GM15510 (cell line): Measurements from ENCODE around the gene CNNM2.

ENCODE experiments used
- POLR2A ChIP-seq: IDR thresholded peaks from 3 replicates; pipeline ENCODE4 v1.6.1; 2011; ENCODE audit warnings: borderline replicate concordance; ENCODE audit not compliant: insufficient read length; ENCODE audit errors: extremely low read depth

Gene CNNM2

DNA sequence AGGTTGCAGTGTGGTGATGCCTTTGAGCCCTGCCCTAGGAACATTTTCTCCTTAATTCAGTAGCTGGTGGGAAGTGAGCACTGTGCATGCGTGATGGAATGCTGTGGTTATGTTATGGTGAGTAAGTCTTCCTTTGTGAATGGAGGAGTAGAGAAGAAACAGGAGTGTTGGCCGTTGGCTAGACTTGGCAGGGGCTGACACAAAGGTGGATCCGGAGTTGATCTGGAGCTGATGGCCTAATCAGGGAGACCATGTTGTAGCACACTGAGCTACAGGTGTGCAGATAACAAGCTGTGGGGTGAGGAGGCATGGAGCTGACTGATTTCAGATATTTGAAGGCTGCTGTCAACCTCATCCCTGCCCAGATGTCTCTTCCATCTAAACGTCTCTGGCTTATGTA lies 122.3 kb downstream of the CNNM2 start:
- TF ChIP-seq POLR2A: no peak

DNA sequence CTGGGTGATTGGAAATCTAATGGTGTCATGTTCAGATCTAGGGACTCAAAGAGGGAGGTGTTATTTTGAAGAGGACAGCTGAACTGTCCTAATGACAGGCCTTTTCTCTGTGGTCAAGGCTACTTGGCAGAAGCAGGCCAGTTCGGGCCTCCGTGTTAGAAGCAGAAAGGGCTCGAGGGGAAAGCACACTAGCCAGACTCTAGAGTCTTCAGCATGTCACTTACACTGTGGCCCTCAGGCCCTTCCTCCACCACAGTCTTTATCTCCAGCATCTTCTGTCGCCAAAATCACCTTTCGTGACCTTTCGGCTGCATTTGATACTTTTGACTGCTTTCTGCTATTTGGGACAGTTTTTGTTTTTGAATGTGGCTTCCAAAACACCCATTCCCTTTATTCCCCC lies 123.3 kb downstream of the CNNM2 start:
- TF ChIP-seq POLR2A: no peak

DNA sequence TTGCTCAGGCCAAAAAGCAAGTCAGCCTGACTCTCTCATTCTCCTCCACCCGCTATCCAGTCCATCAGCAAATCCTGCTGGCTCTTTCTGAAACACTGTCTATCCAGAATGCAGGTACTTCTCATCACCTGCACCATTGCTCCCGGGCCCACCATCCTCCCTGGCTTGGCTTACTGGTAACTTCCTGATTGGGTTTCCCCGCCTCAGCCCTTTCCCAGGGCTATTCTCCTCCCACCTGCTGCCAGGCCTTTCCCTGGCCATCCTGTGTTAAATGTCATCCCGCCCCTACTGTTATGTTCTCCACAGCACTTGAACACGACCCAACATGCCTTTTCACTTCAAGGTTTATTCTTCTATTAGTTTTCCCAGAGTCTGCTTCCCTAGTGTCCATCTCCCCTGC lies 124.0 kb downstream of the CNNM2 start:
- no peak for TF ChIP-seq POLR2A

DNA sequence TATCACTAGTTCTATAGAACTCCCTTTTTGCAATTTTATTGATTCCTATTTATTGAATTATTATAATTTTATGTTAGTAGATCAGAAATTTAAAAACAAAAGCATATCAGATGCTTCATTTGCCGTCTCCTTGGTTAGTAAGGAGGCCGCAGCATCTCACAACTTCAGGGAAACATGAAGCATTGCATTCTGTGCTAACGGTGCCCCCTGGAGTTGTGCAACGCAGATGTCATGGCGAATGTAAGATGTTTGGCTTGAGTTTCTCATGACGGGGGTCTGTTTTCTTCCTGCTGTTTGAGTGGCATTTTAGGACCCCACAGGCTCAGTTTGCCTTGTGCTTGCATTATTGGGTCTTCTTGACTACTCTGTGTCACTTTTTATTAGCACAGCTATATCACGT lies 124.8 kb downstream of the CNNM2 start:
- no peak for TF ChIP-seq POLR2A

DNA sequence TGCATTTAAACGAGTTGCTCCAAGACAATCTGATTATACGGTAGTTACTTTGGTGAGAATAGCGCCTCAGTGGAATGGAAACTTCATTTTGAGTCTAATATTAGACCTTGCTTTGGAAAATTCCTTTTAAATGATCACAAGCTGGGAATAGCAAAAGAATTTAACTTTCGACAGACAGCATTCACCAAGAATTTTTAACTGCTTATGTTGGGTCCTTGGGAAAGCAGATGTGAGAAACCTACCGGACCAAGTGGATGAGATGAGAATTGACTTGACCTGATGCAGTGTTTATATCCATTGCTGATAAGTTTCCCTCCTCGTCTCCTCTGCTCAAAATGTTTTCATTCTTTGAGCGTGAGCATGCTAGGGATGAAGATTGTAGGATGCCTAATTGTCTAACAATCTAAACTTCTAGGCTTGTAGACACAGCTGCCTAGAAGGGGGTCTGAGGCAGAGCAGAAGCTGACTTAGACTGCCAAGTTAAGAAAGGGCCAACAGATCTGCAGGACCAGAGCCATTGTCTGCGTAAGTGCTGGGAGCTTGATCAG lies 126.9 kb downstream of the CNNM2 start:
- TF ChIP-seq POLR2A: no peak

DNA sequence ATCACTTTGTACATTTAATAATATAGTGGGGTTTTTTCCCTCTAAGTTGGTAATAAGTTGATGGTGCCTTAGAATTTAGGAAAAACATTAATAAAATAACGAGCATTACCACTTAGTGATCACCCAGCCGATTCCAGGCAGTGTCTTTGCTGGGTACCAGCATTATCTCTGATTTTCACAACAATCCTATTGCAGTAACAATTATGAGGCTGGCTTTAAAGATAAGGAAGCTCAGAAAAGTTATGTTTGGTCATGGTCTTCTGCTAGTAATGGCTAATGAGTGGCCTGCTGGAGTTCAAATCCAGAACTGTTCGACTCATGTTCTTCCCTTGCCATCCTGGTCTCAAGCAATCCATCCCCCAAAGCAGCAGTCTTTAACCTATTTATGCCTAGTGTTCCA lies 127.9 kb downstream of the CNNM2 start:
- no peak for TF ChIP-seq POLR2A

DNA sequence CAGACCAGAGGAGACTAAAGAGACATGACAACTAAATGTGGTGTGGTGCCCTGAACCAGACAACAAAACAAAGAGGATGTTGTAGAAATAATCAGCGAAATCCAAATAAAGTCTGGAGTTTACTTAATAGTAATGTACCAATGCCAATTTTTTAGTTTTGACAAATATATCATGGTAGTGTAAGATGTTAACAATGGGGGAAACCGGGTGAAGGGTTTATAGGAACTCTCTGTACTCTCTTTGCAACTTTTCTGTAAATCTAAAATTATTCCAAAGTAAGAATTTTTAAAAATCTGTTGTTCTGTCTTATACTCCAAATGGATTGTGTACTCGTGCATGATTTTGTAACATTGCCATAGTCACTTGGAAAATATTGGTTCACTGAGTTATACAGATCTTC lies 129.3 kb downstream of the CNNM2 start:
- no peak for TF ChIP-seq POLR2A

DNA sequence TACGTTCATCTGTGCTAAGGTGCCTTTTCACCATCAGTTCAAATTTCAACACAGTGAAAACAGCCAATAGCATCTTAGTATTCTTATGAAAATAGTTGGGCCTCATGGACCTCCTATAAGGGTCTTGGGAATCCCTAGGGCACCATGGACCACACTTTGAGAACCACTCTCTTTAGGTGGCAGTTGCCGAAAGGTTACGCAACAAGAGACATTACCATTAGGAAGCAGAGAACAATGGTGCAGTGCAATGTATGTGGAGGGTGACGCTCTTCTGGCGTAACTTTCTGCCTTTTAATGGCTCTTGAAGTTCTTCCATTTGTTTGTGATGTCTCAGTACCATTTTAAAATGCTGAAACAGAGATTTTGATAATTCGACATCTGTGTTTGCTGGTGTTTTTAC lies 131.1 kb downstream of the CNNM2 start:
- no peak for TF ChIP-seq POLR2A

DNA sequence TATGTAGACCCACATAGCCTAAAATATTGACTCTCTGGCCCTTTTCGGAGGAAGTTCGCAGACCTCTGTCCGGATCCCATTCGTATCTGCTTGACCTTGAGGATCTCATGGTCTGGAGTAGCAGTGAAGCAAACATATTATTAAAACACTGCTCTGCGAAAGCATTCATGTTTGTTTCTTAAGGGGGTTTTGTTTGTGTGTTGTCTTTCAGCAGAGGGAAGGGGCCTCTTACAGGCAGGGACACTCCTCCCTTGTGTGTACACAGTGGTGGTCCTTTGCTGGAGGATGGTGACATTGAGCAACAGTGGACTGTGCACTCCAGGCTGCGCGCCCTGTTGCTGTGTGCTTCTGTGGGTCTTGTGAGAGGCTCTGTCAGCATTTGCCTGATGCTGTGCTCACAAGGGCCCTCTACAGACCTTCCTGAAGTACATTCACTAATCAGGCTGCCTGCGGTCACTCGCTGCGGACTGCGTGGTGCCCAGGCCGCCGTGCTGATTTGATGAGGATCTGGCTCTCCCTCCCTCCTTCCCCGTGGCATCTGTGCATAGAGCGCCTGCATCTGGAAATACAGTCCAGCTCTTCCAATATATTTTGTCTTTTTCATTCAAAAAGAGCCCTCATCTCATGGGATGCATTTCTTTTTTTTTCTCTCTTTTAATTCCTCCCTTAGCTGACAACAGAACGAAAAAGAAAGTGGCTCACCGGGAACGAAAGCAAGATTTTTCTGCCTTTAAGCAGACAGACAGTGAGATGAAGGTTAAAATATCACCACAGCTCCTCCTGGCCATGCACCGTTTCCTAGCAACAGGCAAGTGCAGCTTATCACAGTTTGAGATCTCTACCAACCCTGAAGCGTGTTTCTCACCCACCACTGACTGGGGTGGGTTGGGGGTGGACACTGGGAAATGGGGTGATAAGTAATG lies 135.8 kb downstream of the CNNM2 start:
- no peak for TF ChIP-seq POLR2A

DNA sequence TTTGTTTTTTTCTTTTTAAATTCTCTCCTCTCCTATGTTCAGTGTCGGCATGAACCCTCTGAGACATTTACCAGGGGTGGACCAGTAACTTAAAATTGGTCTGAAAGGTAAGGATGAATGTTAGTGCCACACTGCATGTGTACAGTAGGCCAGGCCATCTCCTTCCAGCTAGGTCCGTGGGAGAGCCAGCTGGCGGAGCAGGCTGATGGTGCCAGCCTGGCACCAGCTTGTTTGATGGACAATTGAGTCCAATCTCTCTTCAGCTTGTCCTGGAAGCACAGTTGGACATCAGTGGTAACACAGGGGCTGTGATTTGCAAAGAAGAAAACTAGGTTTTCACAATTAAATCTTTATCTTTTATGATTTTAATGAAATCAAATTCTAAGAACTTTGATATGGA lies 136.5 kb downstream of the CNNM2 start:
- TF ChIP-seq POLR2A: no peak

DNA sequence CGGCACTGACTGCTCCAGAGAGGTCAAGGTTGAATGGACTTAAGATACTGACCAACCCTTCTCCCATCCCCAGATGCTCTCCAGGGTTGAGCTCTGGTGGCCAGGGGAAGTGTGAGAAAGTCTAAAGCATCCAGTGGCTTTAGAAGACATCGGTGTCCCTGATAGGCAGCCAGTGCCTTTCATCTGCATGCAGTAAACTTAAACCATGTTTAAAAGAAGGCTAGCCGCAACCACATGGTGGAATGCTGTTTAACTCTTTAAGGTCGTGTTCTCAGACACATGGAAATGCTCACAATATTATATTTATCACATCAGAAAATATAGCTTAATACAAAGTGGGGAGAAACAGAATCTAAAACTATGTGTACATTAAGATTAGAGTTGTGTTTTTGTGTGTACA lies 137.0 kb downstream of the CNNM2 start:
- no peak for TF ChIP-seq POLR2A

DNA sequence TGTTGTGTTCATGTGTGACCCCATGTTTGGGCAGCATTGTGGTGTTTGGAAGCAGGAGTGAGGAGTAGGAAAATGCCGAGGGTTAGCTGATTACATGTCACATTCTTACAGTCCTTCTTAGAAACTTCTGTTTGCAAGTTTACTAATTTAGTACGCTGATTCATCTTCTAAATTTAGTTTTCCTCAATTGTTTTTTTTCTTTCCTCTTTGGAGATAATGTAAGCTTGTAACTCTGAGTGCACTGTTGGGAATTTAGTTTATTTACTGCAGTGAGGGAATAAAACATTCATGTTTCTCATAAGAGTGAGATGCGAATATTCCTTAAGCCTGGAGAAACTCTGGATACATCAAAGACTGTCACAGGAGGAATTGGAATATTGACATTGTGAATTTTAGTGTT lies 139.9 kb downstream of the CNNM2 start:
- no peak for TF ChIP-seq POLR2A

DNA sequence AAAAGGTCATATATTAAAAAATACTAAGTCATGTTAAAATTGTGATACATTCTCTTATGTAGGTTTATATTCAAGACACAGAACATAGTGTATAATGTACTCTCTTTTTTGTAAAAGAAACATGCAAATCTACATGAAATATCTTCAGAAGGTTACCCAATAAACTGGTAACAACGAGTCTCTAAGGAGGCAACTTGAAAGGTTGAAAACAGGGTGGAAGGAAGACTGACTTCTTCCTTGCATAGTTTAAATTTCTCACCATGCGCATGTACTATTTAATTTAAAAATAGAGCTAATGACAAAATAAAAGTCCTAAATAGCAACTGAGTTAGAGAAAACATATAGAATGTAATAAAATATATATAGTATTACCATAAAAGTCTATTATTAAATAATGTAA lies 142.5 kb downstream of the CNNM2 start:
- no peak for TF ChIP-seq POLR2A

DNA sequence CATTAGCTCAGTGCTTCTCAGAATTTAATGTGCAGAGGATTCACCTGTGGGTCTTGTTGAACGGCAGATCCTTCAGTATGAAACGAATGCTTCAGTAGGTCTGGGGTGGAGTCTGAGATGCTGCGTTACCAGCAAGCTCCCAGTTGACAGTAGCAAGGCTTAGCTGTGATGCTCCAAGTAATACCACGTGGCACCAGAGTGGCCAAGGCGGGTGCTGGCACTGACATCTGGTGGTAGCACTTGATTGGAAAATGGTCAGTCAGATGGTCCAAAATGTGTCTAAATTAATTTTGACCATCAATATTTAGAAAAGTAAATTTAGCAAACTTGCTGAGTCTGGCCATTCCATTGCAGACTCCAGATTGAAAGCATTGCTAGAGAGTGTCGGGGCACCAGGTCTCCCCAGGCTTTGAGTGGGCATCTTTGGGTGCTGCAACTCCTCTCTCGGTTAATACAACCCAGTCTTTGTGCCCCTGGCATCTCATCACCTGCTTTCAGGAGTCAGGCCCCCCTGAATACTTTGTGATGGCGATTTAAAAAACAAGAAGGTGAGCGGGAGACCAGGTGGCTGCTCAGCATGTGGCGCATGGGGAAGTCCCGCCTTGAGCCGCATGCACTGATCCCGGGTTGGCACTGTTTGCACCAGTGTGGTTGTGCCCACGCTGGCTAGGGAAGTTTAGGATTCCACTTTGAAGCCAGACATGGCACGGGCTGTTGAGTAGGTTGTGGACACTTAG lies 144.9 kb downstream of the CNNM2 start:
- no peak for TF ChIP-seq POLR2A

DNA sequence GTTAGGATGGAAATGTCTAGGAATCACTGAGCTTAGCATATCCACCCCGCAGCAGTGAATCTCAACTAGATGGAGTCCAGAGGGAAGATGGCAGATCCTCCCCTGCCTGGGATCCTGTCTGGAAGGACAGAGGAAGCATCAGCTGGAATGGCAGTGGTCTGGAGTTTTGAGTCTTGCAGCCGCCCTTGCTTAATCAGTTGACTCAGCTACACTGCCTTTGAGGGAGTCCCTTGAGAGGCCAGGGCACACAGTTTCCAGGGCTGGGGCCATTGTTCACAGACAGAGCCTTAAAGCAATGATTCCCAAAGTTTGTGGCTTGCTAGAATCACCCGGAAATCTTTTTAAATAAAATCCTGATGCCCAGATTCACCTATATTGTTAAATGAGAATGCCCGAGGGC lies 146.9 kb downstream of the CNNM2 start:
- no peak for TF ChIP-seq POLR2A

DNA sequence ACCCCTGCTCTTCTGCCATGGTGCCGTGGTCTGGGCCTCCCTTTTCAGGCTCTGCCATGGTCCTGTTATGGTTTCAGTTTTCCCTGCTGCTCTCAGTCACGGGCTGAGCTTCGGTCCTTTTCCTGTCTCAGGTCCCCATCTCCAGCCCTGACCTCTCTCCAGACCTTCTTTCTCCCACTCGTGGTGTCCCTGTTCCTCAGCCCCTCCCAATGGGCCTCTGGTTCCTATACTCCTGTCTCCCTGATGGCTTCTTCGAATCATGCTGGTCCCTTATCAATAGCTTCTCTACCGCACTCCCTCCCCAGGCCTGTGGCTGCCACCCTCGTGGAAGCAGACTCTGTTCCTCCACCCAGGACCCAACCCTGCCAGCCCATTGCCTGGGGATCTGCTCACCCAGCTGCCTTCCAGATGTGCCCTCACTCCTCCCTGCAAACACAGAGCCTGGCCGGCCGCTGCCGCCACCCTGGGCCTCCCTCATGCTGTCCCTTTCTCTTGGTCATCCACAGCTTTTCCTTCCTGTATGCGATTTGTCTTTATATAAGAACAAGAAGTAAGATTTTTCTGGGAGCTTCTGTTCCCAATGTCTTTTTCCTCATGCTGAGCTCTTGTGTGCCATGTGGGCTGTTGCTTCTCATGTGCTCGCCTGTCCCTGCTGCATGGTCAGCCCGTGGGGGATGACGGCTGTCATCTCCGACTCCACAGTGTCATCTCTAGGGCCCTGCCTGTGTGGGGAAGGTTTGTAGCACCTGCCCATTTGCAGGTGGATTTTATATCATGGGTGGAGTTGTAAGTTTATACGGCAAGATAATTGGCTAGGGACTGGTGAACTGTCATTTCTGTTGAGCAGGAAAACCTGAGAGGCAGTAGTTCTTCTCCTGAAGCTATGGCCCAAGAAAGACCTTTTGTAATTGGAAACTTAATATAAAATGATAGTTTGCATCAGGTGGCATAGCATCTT lies 148.3 kb downstream of the CNNM2 start:
- no peak for TF ChIP-seq POLR2A

DNA sequence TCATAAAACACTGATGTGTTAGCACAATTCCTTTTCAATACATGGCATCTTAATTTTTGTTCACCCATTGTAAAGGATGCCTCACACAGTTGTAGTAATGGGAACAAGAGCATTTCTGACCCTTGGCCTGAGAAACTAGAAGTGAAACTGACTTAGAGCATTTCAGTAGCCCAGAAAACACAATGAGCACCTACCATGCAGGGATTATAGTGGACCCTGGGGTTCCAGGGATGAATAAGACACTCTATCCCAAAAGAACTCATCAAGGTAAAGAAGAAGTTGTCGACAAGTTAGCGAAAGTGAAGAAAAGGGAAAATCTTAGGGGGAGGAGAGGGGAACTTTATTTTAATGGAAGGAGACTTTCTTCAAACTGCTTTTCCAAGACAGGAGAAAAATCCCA lies 149.4 kb downstream of the CNNM2 start:
- no peak for TF ChIP-seq POLR2A
